ENCODE data around the gene KLRC3. TPM values are rescaled to one million over a fixed set of nuclear protein-coding genes. Genes with fewer than 3 reads are reported as not detected.
"Not testable (repeated sequence)": the region's sequence is repeated elsewhere in the genome, so short reads cannot be mapped to it uniquely, and the experiment has no call there.

KLRC3 gene
- total RNA-seq, 1 donor from 2014 or later, result 6.7 TPM

DNA sequence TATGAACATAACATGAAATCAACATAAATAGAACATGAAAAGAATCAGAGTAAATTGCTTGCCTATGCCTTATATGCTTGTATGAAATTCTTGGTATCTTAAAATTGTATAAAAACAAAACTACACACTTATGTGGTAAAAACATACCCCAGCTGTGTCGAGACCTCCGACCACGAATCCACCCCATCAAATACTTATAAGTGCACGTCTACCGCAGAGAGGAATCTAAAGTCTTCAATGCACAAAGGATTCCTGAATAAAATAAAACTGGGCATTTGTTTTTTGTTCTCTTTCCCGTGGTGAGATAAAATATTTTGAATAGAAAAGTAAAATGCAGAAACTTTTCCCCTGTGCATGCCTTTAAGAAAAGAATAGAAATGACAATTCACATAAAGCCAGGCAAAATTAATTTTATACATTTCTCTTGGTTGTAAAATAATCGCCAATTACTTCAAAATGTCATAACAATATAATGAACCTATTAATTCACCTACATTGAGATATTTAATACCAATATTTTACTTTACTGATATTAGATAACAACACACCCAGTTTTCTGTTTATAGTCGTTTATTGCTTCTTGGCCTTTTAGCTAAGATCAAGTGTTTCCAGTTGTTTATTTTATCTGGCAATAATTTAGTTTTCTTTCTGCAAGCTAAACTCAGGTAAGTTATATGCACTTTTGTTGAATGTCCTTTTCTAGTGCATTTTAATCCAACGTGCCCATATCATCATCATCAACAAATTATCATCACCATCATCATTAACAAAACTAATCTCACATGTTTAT, 31.6 kb downstream of the KLRC3 start:
- TF ChIP-seq, protein P1, sequence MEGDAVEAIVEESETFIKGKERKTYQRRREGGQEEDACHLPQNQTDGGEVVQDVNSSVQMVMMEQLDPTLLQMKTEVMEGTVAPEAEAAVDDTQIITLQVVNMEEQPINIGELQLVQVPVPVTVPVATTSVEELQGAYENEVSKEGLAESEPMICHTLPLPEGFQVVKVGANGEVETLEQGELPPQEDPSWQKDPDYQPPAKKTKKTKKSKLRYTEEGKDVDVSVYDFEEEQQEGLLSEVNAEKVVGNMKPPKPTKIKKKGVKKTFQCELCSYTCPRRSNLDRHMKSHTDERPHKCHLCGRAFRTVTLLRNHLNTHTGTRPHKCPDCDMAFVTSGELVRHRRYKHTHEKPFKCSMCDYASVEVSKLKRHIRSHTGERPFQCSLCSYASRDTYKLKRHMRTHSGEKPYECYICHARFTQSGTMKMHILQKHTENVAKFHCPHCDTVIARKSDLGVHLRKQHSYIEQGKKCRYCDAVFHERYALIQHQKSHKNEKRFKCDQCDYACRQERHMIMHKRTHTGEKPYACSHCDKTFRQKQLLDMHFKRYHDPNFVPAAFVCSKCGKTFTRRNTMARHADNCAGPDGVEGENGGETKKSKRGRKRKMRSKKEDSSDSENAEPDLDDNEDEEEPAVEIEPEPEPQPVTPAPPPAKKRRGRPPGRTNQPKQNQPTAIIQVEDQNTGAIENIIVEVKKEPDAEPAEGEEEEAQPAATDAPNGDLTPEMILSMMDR (IDR thresholded peaks at IDR 0.05), result no peak
- H3K4me1 Mint-ChIP-seq (ENCODE audit: unreplicated experiment), result peaks cover 72% of the 10 kb centered on the region
- no peaks in the 10 kb centered on the region for H3K27me3 Mint-ChIP-seq (ENCODE audit: unreplicated experiment)
- no peak for DNase-seq (ENCODE audit: extremely low spot score, unreplicated experiment)
- H3K36me3 Mint-ChIP-seq (ENCODE audit: unreplicated experiment), result peaks cover 9% of the 10 kb centered on the region
- H3K27ac Mint-ChIP-seq (ENCODE audit: unreplicated experiment), result peak overlapping the region; percentile 88
- peaks cover 10% of the 10 kb centered on the region for H3K9me3 Mint-ChIP-seq (ENCODE audit: unreplicated experiment)
- H3K4me3 Mint-ChIP-seq (ENCODE audit: unreplicated experiment), result peak overlapping the region; percentile 55

DNA sequence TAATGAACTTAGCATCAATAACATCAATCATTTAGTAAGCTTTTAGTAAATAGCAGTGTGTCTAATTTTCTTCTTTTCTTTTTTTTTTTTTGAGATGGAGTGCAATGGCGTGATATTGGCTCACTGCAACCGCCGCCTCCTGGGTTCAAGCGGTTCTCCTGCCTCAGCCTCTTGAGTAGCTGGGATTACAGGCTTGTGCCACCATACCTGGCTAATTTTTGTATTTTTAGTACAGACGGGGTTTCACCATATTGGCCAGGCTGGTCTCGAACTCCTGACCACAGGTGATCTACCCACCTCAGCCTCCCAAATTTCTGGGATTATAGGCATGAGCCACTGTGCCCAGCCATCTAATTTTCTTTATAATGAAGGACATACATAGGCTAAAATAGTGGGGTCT, 32.9 kb downstream of the KLRC3 start:
- not testable (repeated sequence) for H3K4me3 Mint-ChIP-seq (ENCODE audit: unreplicated experiment); H3K27ac Mint-ChIP-seq (ENCODE audit: unreplicated experiment); H3K27me3 Mint-ChIP-seq (ENCODE audit: unreplicated experiment); DNase-seq (ENCODE audit: extremely low spot score, unreplicated experiment)
- Mint-ChIP-seq H3K4me1 (ENCODE audit: unreplicated experiment) (peaks cover 59% of the 10 kb centered on the region), H3K9me3 (ENCODE audit: unreplicated experiment) (peaks cover 10% of the 10 kb centered on the region), H3K36me3 (ENCODE audit: unreplicated experiment) (peaks cover 13% of the 10 kb centered on the region)

DNA sequence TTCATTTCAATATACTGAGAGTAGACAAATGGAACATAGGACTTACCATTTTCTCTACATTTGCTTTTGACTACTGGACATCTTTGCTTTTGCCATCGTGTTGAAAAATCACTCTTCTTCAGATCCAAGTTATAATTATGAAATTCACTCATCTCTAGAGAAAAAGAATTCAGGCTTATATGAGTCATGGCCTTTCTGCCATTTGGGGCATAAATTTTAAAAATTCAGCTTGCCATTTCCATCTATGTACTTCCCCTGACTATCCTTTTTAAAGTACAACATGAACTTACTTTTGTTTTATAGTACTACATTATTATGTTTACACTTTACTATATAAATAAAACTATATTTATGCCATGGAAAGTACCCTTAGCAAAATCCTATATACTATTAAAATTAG, 33.5 kb downstream of the KLRC3 start:
- Mint-ChIP-seq H3K9me3 (ENCODE audit: unreplicated experiment) (peaks cover 10% of the 10 kb centered on the region), H3K36me3 (ENCODE audit: unreplicated experiment) (peaks cover 15% of the 10 kb centered on the region), H3K4me1 (ENCODE audit: unreplicated experiment) (peaks cover 54% of the 10 kb centered on the region), H3K27me3 (ENCODE audit: unreplicated experiment) (no peaks in the 10 kb centered on the region), H3K4me3 (ENCODE audit: unreplicated experiment) (no peak overlapping the region), H3K27ac (ENCODE audit: unreplicated experiment) (no peak overlapping the region)
- no peak for DNase-seq (ENCODE audit: extremely low spot score, unreplicated experiment)
- TF ChIP-seq, protein P1 (IDR thresholded peaks at IDR 0.05), result no peak

DNA sequence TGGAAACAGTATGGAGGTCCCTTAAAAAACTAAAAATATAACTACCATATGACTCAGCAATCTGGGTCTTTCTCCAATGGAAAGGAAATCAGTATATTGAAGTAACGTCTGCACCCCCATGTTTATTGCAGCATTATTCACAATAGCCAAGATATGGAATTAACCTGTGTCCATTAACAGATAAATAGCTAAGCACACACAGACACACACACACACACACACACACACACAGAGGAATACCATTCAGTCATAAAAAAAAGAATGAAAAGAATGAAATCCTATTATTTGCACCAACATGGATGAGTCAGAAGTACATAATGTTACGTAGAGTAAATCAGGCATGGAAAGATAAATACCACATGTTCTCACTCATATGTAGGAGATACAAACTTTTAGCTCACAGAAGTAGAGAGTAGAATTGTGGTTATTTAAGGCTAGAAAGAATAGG, 35.2 kb downstream of the KLRC3 start:
- Mint-ChIP-seq H3K27me3 (ENCODE audit: unreplicated experiment) (no peaks in the 10 kb centered on the region), H3K4me3 (ENCODE audit: unreplicated experiment) (no peak overlapping the region), H3K36me3 (ENCODE audit: unreplicated experiment) (peaks cover 20% of the 10 kb centered on the region), H3K27ac (ENCODE audit: unreplicated experiment) (peak overlapping the region; percentile 86), H3K4me1 (ENCODE audit: unreplicated experiment) (peaks cover 51% of the 10 kb centered on the region), H3K9me3 (ENCODE audit: unreplicated experiment) (peaks cover 15% of the 10 kb centered on the region)
- TF ChIP-seq, protein P1 (IDR thresholded peaks at IDR 0.05), result no peak
- no peak for DNase-seq (ENCODE audit: extremely low spot score, unreplicated experiment)

DNA sequence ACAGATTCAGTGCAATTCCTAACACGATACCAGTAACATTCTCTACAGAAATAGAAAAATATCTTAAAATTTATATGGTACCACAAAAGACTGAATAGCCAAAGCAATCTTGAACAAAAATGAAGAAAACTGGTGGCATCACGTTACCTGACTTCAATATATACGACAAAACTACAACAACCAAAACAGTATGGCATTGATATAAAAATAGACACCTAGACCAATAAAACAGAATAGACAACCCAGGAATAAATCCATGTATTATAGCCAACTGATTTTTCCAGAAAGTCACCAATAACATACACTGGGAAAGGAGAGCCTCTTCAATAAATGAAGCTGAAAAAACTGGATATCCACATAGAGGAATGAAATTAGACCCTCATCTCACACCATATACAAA, 36.2 kb downstream of the KLRC3 start:
- Mint-ChIP-seq H3K4me3 (ENCODE audit: unreplicated experiment) (no peak overlapping the region), H3K27me3 (ENCODE audit: unreplicated experiment) (no peaks in the 10 kb centered on the region), H3K4me1 (ENCODE audit: unreplicated experiment) (peaks cover 41% of the 10 kb centered on the region), H3K36me3 (ENCODE audit: unreplicated experiment) (peaks cover 20% of the 10 kb centered on the region), H3K27ac (ENCODE audit: unreplicated experiment) (peak overlapping the region; percentile 86), H3K9me3 (ENCODE audit: unreplicated experiment) (peaks cover 15% of the 10 kb centered on the region)
- DNase-seq (ENCODE audit: extremely low spot score, unreplicated experiment), result no peak
- TF ChIP-seq, protein P1 (IDR thresholded peaks at IDR 0.05), result no peak

Measured in osteocyte (in vitro differentiated cells).